ENCODE measurements around the gene MPO. TPM values are rescaled to one million over a fixed set of nuclear protein-coding genes. Genes with fewer than 3 reads are reported as not detected.
A peak's percentile ranks its signal among the peaks of the same experiment; 100 is the strongest.

The MPO gene
- total and polyA plus RNA-seq, 9 of the 15 experiments (the other 6 are each of a cell fraction or from before 2014, with no cell fraction given): 0.04 to 0.47 (median 0.39) TPM; not detected in 6

- TF ChIP-seq, protein P1, sequence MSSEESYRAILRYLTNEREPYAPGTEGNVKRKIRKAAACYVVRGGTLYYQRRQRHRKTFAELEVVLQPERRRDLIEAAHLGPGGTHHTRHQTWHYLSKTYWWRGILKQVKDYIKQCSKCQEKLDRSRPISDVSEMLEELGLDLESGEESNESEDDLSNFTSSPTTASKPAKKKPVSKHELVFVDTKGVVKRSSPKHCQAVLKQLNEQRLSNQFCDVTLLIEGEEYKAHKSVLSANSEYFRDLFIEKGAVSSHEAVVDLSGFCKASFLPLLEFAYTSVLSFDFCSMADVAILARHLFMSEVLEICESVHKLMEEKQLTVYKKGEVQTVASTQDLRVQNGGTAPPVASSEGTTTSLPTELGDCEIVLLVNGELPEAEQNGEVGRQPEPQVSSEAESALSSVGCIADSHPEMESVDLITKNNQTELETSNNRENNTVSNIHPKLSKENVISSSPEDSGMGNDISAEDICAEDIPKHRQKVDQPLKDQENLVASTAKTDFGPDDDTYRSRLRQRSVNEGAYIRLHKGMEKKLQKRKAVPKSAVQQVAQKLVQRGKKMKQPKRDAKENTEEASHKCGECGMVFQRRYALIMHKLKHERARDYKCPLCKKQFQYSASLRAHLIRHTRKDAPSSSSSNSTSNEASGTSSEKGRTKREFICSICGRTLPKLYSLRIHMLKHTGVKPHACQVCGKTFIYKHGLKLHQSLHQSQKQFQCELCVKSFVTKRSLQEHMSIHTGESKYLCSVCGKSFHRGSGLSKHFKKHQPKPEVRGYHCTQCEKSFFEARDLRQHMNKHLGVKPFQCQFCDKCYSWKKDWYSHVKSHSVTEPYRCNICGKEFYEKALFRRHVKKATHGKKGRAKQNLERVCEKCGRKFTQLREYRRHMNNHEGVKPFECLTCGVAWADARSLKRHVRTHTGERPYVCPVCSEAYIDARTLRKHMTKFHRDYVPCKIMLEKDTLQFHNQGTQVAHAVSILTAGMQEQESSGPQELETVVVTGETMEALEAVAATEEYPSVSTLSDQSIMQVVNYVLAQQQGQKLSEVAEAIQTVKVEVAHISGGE (CRISPR knock-in tag; IDR thresholded peaks at IDR 0.05): no peak
- TF ChIP-seq, protein P2, sequence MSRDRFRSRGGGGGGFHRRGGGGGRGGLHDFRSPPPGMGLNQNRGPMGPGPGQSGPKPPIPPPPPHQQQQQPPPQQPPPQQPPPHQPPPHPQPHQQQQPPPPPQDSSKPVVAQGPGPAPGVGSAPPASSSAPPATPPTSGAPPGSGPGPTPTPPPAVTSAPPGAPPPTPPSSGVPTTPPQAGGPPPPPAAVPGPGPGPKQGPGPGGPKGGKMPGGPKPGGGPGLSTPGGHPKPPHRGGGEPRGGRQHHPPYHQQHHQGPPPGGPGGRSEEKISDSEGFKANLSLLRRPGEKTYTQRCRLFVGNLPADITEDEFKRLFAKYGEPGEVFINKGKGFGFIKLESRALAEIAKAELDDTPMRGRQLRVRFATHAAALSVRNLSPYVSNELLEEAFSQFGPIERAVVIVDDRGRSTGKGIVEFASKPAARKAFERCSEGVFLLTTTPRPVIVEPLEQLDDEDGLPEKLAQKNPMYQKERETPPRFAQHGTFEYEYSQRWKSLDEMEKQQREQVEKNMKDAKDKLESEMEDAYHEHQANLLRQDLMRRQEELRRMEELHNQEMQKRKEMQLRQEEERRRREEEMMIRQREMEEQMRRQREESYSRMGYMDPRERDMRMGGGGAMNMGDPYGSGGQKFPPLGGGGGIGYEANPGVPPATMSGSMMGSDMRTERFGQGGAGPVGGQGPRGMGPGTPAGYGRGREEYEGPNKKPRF (IDR thresholded peaks at IDR 0.05; ENCODE audit: low read depth, low read length): no peak
- no peak for TF ChIP-seq ARID3A (IDR thresholded peaks at IDR 0.05; ENCODE audit: borderline replicate concordance, low read depth, low read length)
- no peak for TF ChIP-seq RBFOX2 (IDR thresholded peaks at IDR 0.05; ENCODE audit: low read depth, low read length)
- TF ChIP-seq PYGO2 (tag; IDR thresholded peaks at IDR 0.05): no peak
- no peak for TF ChIP-seq NFIX (CRISPR knock-in tag; IDR thresholded peaks at IDR 0.05; ENCODE audit: low read depth)
- TF ChIP-seq KDM4B (IDR thresholded peaks at IDR 0.05; ENCODE audit: borderline replicate concordance in 2 of 2, low read depth in 1 of 2): no peak
- TF ChIP-seq SUPT5H (IDR thresholded peaks at IDR 0.05): peak; percentile 99
- TF ChIP-seq ZNF778 (CRISPR knock-in tag; IDR thresholded peaks at IDR 0.05): no peak
- no peak; the same call in 1 of the 2 replicates for TF ChIP-seq E2F5 (CRISPR knock-in tag; IDR thresholded peaks at IDR 0.05)
- no peak for TF ChIP-seq ZNF445 (CRISPR knock-in tag; IDR thresholded peaks at IDR 0.05; ENCODE audit: low read depth)
- peak; percentile 26 to 43; a peak in 2 of 4 replicates for TF ChIP-seq KDM1A (IDR thresholded peaks at IDR 0.05)
- no peak for TF ChIP-seq SMARCA5 (IDR thresholded peaks at IDR 0.05)
- TF ChIP-seq, protein P3, sequence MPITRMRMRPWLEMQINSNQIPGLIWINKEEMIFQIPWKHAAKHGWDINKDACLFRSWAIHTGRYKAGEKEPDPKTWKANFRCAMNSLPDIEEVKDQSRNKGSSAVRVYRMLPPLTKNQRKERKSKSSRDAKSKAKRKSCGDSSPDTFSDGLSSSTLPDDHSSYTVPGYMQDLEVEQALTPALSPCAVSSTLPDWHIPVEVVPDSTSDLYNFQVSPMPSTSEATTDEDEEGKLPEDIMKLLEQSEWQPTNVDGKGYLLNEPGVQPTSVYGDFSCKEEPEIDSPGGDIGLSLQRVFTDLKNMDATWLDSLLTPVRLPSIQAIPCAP (CRISPR knock-in tag; IDR thresholded peaks at IDR 0.05; ENCODE audit: borderline replicate concordance): no peak
- peak in 1 of 2 experiments; percentile 39; a peak in 2 of 4 replicates for TF ChIP-seq SIN3A (IDR thresholded peaks at IDR 0.05; ENCODE audit: borderline replicate concordance in 2 of 2, control insufficient read depth in 1 of 2, low read depth in 2 of 2, low read length in 2 of 2)
- TF ChIP-seq FUS (optimal IDR thresholded peaks at IDR 0.05; ENCODE audit: low read depth, low read length): peak; percentile 58
- no peak for TF ChIP-seq KAT8 (IDR thresholded peaks at IDR 0.05; ENCODE audit: low read depth)
- TF ChIP-seq ZNF507 (tag; conservative IDR thresholded peaks at IDR 0.05): no peak
Observed at GRCh38 chr17:58329810-58330537, 49.2 kb upstream of the MPO start (continued).
